ENCODE results near the gene PKMYT1.

DNA sequence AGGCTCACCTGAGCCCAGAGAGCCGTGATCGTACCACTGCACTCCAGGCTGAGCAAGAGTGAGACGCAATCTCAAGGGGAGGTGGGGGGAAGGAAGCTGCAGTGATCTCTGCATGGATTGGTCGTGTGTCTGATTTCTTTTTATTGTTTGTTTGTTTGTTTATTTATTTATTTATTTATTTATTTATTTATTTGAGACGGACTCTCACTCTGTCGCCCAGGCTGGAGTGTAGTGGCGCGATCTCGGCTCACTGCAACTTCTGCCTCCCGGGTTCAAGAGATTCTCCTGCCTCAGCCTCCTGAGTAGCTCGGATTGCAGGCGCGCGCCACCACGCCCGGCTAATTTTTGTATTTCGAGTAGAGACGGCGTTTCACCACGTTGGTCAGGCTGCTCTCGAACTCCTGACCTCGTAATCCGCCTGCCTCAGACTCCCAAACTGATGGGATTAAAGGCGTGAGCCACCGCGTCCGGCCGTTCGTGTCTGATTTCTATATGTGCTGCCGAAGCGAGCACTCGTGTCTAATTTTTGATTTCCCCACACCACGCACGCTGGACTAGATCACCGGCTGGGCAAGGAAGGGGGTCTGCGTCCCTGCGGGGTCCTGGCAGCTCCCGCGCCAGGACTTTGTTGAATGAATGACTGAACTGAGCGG, 39.5 kb upstream of the PKMYT1 start:
- TF ChIP-seq, protein P1, sequence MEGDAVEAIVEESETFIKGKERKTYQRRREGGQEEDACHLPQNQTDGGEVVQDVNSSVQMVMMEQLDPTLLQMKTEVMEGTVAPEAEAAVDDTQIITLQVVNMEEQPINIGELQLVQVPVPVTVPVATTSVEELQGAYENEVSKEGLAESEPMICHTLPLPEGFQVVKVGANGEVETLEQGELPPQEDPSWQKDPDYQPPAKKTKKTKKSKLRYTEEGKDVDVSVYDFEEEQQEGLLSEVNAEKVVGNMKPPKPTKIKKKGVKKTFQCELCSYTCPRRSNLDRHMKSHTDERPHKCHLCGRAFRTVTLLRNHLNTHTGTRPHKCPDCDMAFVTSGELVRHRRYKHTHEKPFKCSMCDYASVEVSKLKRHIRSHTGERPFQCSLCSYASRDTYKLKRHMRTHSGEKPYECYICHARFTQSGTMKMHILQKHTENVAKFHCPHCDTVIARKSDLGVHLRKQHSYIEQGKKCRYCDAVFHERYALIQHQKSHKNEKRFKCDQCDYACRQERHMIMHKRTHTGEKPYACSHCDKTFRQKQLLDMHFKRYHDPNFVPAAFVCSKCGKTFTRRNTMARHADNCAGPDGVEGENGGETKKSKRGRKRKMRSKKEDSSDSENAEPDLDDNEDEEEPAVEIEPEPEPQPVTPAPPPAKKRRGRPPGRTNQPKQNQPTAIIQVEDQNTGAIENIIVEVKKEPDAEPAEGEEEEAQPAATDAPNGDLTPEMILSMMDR (IDR thresholded peaks at IDR 0.05) = no peak
- no peak for TF ChIP-seq POLR2A (IDR thresholded peaks at IDR 0.05)

Data from right lobe of liver (tissue), 4 donors.